H9 (cell line): Measurements from ENCODE around the gene PSMA4. TPM values are rescaled to one million over a fixed set of nuclear protein-coding genes. Genes with fewer than 3 reads are reported as not detected.

Experiments
- DNase-seq: peaks from one replicate; pipeline ENCODE4 v3.0.0-alpha.2; 2017
- H2AFZ ChIP-seq: one replicate; pipeline ENCODE4 v1.6.1; 2013; ENCODE audit warnings: mild to moderate bottlenecking, low read length, control low read depth, moderate library complexity
- H2AK5ac ChIP-seq: 2 replicates; pipeline ENCODE4 v1.6.1; 2013; ENCODE audit warnings: low read length, control low read depth, mixed read lengths; ENCODE audit not compliant: insufficient read length
- H2BK120ac ChIP-seq: one replicate; pipeline ENCODE4 v1.6.1; 2013; ENCODE audit warnings: low read depth, mild to moderate bottlenecking, low read length, control low read depth, inconsistent platforms; ENCODE audit not compliant: poor library complexity, severe bottlenecking
- H2BK12ac ChIP-seq: 2 replicates; pipeline ENCODE4 v1.6.1; 2013; ENCODE audit warnings: low read length, control low read depth, mixed read lengths, low read depth; ENCODE audit not compliant: insufficient read length
- H2BK15ac ChIP-seq: 2 replicates; pipeline ENCODE4 v1.6.1; 2013; ENCODE audit warnings: low read depth, low read length, control low read depth
- H2BK20ac ChIP-seq: one replicate; pipeline ENCODE4 v1.6.1; 2013; ENCODE audit warnings: low read depth, mild to moderate bottlenecking, low read length, control low read depth, inconsistent platforms; ENCODE audit not compliant: poor library complexity, severe bottlenecking
- H2BK5ac ChIP-seq: 2 replicates; pipeline ENCODE4 v1.6.1; 2013; ENCODE audit warnings: low read length, control low read depth, mixed read lengths; ENCODE audit not compliant: insufficient read length
- H3K14ac ChIP-seq: 2 replicates; pipeline ENCODE4 v1.6.1; 2013; ENCODE audit warnings: low read length, control low read depth; ENCODE audit not compliant: insufficient read depth
- H3K18ac ChIP-seq: 2 replicates; pipeline ENCODE4 v1.6.1; 2013; ENCODE audit warnings: low read depth, mild to moderate bottlenecking, mixed read lengths, low read length, control low read depth; ENCODE audit not compliant: insufficient read length
- H3K23ac ChIP-seq: 2 replicates; pipeline ENCODE4 v1.6.1; 2013; ENCODE audit warnings: low read length, control low read depth, mixed read lengths, low read depth; ENCODE audit not compliant: insufficient read length
- H3K23me2 ChIP-seq: 2 replicates; pipeline ENCODE4 v1.6.1; 2013; ENCODE audit warnings: low read depth, mild to moderate bottlenecking, mixed read lengths, low read length, control low read depth; ENCODE audit not compliant: insufficient read length, poor library complexity, severe bottlenecking
- H3K27ac ChIP-seq: 2 replicates; pipeline ENCODE4 v1.5.1; 2013; ENCODE audit warnings: low read length, control low read depth, mixed read lengths, low read depth; ENCODE audit not compliant: insufficient read length
- H3K27me3 ChIP-seq: 2 replicates; pipeline ENCODE4 v1.6.1; 2013; ENCODE audit warnings: low read length, control low read depth, inconsistent platforms; ENCODE audit not compliant: insufficient read depth
- H3K4ac ChIP-seq: 2 replicates; pipeline ENCODE4 v1.6.1; 2013; ENCODE audit warnings: low read depth, mild to moderate bottlenecking, control low read depth, inconsistent platforms, low read length, moderate library complexity
- H3K4me1 ChIP-seq: 2 replicates; pipeline ENCODE4 v1.6.1; 2013; ENCODE audit warnings: low read length, control low read depth, inconsistent platforms; ENCODE audit not compliant: insufficient read depth
- H3K4me2 ChIP-seq: 2 replicates; pipeline ENCODE4 v1.6.1; 2013; ENCODE audit warnings: low read length, control low read depth, mixed read lengths; ENCODE audit not compliant: insufficient read length, insufficient read depth
- H3K56ac ChIP-seq: 2 replicates; pipeline ENCODE4 v1.6.1; 2013; ENCODE audit warnings: low read depth, mild to moderate bottlenecking, mixed read lengths, low read length, control low read depth; ENCODE audit not compliant: insufficient read length
- H3K79me1 ChIP-seq: 2 replicates; pipeline ENCODE4 v1.6.1; 2013; ENCODE audit warnings: low read depth, mild to moderate bottlenecking, moderate library complexity, low read length, control low read depth, inconsistent platforms; ENCODE audit not compliant: insufficient read depth, poor library complexity, severe bottlenecking
- H3K79me2 ChIP-seq: 2 replicates; pipeline ENCODE4 v1.6.1; 2013; ENCODE audit warnings: low read length, control low read depth, inconsistent platforms; ENCODE audit not compliant: insufficient read depth
- H3K9ac ChIP-seq: 2 replicates; pipeline ENCODE4 v1.6.1; 2013; ENCODE audit warnings: low read length, control low read depth, mixed read lengths; ENCODE audit not compliant: insufficient read length; ENCODE audit errors: extremely low read depth
- H3K9me3 ChIP-seq: one replicate; pipeline ENCODE4 v1.6.1; 2013; ENCODE audit warnings: low read depth, low read length, inconsistent platforms; ENCODE audit not compliant: control insufficient read depth
- H3T11ph ChIP-seq: one replicate; pipeline ENCODE4 v1.6.1; 2013; ENCODE audit warnings: mild to moderate bottlenecking, low read length, control low read depth, inconsistent platforms
- H4K20me1 ChIP-seq: one replicate; pipeline ENCODE4 v1.6.1; 2013; ENCODE audit not compliant: control insufficient read depth, insufficient read length, insufficient read depth
- H4K5ac ChIP-seq: 2 replicates; pipeline ENCODE4 v1.6.1; 2013; ENCODE audit warnings: low read depth, mild to moderate bottlenecking, mixed read lengths, low read length, control low read depth; ENCODE audit not compliant: insufficient read length
- H4K8ac ChIP-seq: replicated peaks from 2 replicates; pipeline ENCODE4 v1.6.1; 2013; ENCODE audit warnings: low read length, control low read depth, mixed read lengths, low read depth; ENCODE audit not compliant: insufficient read length
- H4K91ac ChIP-seq: 2 replicates; pipeline ENCODE4 v1.6.1; 2013; ENCODE audit warnings: low read depth, mild to moderate bottlenecking, moderate library complexity, mixed read lengths, low read length, control low read depth; ENCODE audit not compliant: insufficient read length
- H3K27ac Mint-ChIP-seq, 3 experiments: 2 replicates in 2 of 3; 3 replicates in 1 of 3; pipeline ENCODE4 v1.8.0; 2020 to 2021; ENCODE audit warnings: mixed read lengths in 3 of 3, mild to moderate bottlenecking in 1 of 3, moderate library complexity in 1 of 3
- H3K27me3 Mint-ChIP-seq: 2 replicates; pipeline ENCODE4 v1.8.0; 2021; ENCODE audit warnings: low read depth, mild to moderate bottlenecking, moderate library complexity, mixed read lengths
- H3K36me3 Mint-ChIP-seq, 3 experiments: 2 replicates in 2 of 3; 3 replicates in 1 of 3; pipeline ENCODE4 v1.8.0; 2020 to 2021; ENCODE audit warnings: low read depth in 3 of 3, mixed read lengths in 3 of 3; ENCODE audit not compliant: insufficient read depth in 1 of 3
- H3K4me1 Mint-ChIP-seq, 2 experiments: 2 replicates each; pipeline ENCODE4 v1.8.0; 2020; ENCODE audit warnings: mixed read lengths in 2 of 2
- H3K4me3 Mint-ChIP-seq, 2 experiments: 2 replicates in 1 of 2; 3 replicates in 1 of 2; pipeline ENCODE4 v1.8.0; 2020 to 2021; ENCODE audit warnings: mild to moderate bottlenecking in 2 of 2, mixed read lengths in 2 of 2, moderate library complexity in 1 of 2
- H3K9me3 Mint-ChIP-seq, 2 experiments: 2 replicates in 1 of 2; 3 replicates in 1 of 2; pipeline ENCODE4 v1.8.0; 2020; ENCODE audit warnings: mild to moderate bottlenecking in 2 of 2, mixed read lengths in 2 of 2, moderate library complexity in 1 of 2
- CTCF ChIP-seq: fragments of 200-600 bp; sonication (generic); conservative IDR thresholded peaks from 3 replicates; pipeline ENCODE4 v1.8.0; 2021; ENCODE audit warnings: antibody characterized with exemption, mild to moderate bottlenecking
- WGBS: extraction: QIAGEN DNeasy Blood & Tissue Kit; methylation state at CpG from one replicate; pipeline ENCODE4 v1.1.7; 2013; ENCODE audit warnings: missing lambda C conversion rate, low lambda C conversion rate, mixed read lengths; ENCODE audit not compliant: insufficient read length; ENCODE audit errors: extremely low coverage; 5-methylcytosine and 5-hydroxymethylcytosine counted together
- total RNA-seq: library from RNA; stranded (reverse); gene quantifications from 2 replicates; pipeline ENCODE4 v1.2.1, GENCODE V29; 2021

Gene PSMA4
- total RNA-seq, 1 experiment from 2014 or later: 333 TPM

- no peak for TF ChIP-seq CTCF
- Histone ChIP-seq H3K23ac (no peak overlapping the region), H2BK20ac (no peak overlapping the region), H2BK120ac (no peak overlapping the region), H2AK5ac (no peak overlapping the region), H2BK15ac (no peak overlapping the region), H3T11ph (no peak overlapping the region), H3K79me1 (peaks cover 3% of the 10 kb centered on the region), H4K5ac (no peak overlapping the region), H3K56ac (no peak overlapping the region), H3K23me2 (peaks cover under 1% of the 10 kb centered on the region), H3K27ac (no peak overlapping the region), H3K9me3 (no peaks in the 10 kb centered on the region), H3K18ac (no peak overlapping the region), H2AFZ (no peak overlapping the region), H2BK12ac (no peak overlapping the region), H4K8ac (no peak overlapping the region), H3K4me2 (no peak overlapping the region), H4K91ac (no peak overlapping the region), H3K4ac (no peak overlapping the region), H3K9ac (no peak overlapping the region), H3K27me3 (no peaks in the 10 kb centered on the region), H2BK5ac (no peak overlapping the region), H4K20me1 (no peaks in the 10 kb centered on the region), H3K14ac (no peak overlapping the region), H3K79me2 (peaks cover 3% of the 10 kb centered on the region; the same call in 1 of the 2 replicates), H3K4me1 (no peaks in the 10 kb centered on the region)
- H3K4me3 Mint-ChIP-seq: no peak overlapping the region
- no peak for DNase-seq
- no CpG with 5 or more reads among the region's 4 CpGs for WGBS
- no peaks in the 10 kb centered on the region for H3K27me3 Mint-ChIP-seq
- peaks cover 0 to 3% (median 1%) of the 10 kb centered on the region in 3 experiments; a peak in 3 of 7 replicates for H3K36me3 Mint-ChIP-seq
- H3K27ac Mint-ChIP-seq: no peak overlapping the region
- no peaks in the 10 kb centered on the region for H3K9me3 Mint-ChIP-seq
- H3K4me1 Mint-ChIP-seq: peaks cover 10 to 16% of the 10 kb centered on the region in 2 experiments
Observed at GRCh38 chr15:78571382-78571781, 31.1 kb downstream of the PSMA4 start.
